Eye (tissue), 1 donor: ENCODE data around the gene PLIN3.
"Not testable (repeated sequence)": the region's sequence is repeated elsewhere in the genome, so short reads cannot be mapped to it uniquely, and the experiment has no call there.

Source experiments
- DNase-seq: peaks from one replicate; pipeline ENCODE4 v3.0.0-alpha.2; 2015

Gene PLIN3

GRCh38 chr19:4889034-4889815, 21.8 kb upstream of the PLIN3 start:
- no peak for DNase-seq

- DNase-seq: not testable (repeated sequence)
Measured at GRCh38 chr19:4887803-4888202, 20.3 kb upstream of the PLIN3 start.

- DNase-seq: not testable (repeated sequence)
Measured at GRCh38 chr19:4884993-4885392, 17.5 kb upstream of the PLIN3 start.

- DNase-seq: not testable (repeated sequence)
Measured at GRCh38 chr19:4882874-4883273, 15.4 kb upstream of the PLIN3 start.

GRCh38 chr19:4879041-4879440, 11.6 kb upstream of the PLIN3 start:
- DNase-seq: no peak

- DNase-seq: peak; percentile 43
Measured at GRCh38 chr19:4878491-4878968, 11.1 kb upstream of the PLIN3 start.

GRCh38 chr19:4877753-4878490, 10.5 kb upstream of the PLIN3 start:
- DNase-seq: peak; percentile 69

GRCh38 chr19:4873930-4874329, 6.5 kb upstream of the PLIN3 start:
- no peak for DNase-seq

- no peak for DNase-seq
Measured at GRCh38 chr19:4871711-4872110, 4.2 kb upstream of the PLIN3 start.

- DNase-seq: no peak
Measured at GRCh38 chr19:4870025-4870700, 2.7 kb upstream of the PLIN3 start.

GRCh38 chr19:4868286-4868834, 893 bp upstream of the PLIN3 start:
- no peak for DNase-seq

- DNase-seq: peak; percentile 68
Measured at GRCh38 chr19:4866595-4867424, 657 bp downstream of the PLIN3 start.

GRCh38 chr19:4861147-4861546, 6.3 kb downstream of the PLIN3 start:
- DNase-seq: no peak

GRCh38 chr19:4859697-4860096, 7.8 kb downstream of the PLIN3 start:
- DNase-seq: no peak

GRCh38 chr19:4856468-4856867, 11.0 kb downstream of the PLIN3 start:
- DNase-seq: not testable (repeated sequence)

- DNase-seq: not testable (repeated sequence)
Measured at GRCh38 chr19:4853506-4853905, 14.0 kb downstream of the PLIN3 start.

GRCh38 chr19:4852484-4852883, 15.0 kb downstream of the PLIN3 start:
- no peak for DNase-seq

GRCh38 chr19:4851551-4852290, 15.7 kb downstream of the PLIN3 start:
- peak; percentile 82 for DNase-seq

GRCh38 chr19:4849019-4849418, 18.4 kb downstream of the PLIN3 start:
- DNase-seq: no peak

GRCh38 chr19:4847190-4847973, 20.1 kb downstream of the PLIN3 start:
- DNase-seq: no peak

GRCh38 chr19:4845975-4846374, 21.5 kb downstream of the PLIN3 start:
- DNase-seq: not testable (repeated sequence)
